Measurements from ENCODE around the gene SIVA1.
"Not testable (repeated sequence)": the region's sequence is repeated elsewhere in the genome, so short reads cannot be mapped to it uniquely, and the experiment has no call there.

SIVA1 gene

DNA sequence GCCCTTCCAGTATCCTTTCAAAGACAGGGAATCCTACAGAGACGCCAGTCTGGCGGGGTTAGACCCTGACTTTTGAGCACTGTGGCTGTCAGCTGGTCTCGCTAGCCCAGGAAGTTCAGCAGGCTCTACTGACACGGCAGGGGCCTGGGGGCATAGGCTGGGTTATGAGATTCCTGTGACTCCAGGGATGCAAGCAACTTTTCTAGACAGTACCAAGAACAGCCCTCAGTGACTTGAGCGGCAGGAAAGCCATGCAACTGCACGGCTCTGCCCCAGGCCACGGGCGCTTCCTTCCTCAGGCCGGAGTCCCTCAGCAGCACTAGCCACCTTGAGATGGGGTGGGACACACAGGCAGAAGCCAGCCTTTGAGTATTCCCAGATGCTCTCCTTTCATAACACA is 5.1 kb upstream of the SIVA1 start:
- H3K4me1 Mint-ChIP-seq (ENCODE audit: low read depth) = no peaks in the 10 kb centered on the region
- peaks cover under 1% of the 10 kb centered on the region for H3K36me3 Mint-ChIP-seq (ENCODE audit: low read depth)
- no peaks in the 10 kb centered on the region for H3K27me3 Mint-ChIP-seq (ENCODE audit: low read depth)
- H3K4me3 Mint-ChIP-seq = no peak overlapping the region
- no peak overlapping the region for H3K27ac Mint-ChIP-seq
- no peaks in the 10 kb centered on the region for H3K9me3 Mint-ChIP-seq
- no peak for DNase-seq (ENCODE audit: low spot score)

DNA sequence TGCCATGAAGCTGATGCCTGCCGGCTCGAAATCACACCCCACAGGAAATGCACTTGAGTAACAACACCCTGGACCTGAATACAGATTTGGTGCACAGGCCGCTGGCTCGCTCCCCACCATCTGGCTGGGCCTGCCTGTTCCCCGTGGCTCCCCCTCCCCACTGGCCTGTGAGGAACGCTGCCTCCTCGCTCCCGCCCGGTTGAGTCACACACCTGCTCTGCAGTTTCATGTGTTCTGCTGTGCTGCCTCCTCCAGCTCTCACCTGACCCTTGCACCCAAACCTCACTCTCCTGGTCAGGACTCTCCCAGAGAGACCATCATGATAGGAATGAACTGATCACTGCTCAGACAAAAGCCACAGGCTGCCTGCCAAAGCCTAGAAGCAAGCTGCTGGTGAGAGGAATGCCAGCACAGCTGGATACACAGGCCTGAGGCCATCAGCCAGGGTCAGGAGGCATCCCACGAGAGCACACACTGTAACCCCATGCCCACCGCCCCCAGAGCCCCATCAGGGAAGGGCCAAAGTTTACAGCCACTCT is 3.8 kb upstream of the SIVA1 start:
- peaks cover 8% of the 10 kb centered on the region for H3K36me3 Mint-ChIP-seq (ENCODE audit: low read depth)
- peaks cover 7% of the 10 kb centered on the region for H3K4me1 Mint-ChIP-seq (ENCODE audit: low read depth)
- no peaks in the 10 kb centered on the region for H3K9me3 Mint-ChIP-seq
- no peak for DNase-seq (ENCODE audit: low spot score)
- no peak overlapping the region for H3K27ac Mint-ChIP-seq
- no peak overlapping the region for H3K4me3 Mint-ChIP-seq
- no peaks in the 10 kb centered on the region for H3K27me3 Mint-ChIP-seq (ENCODE audit: low read depth)

- Mint-ChIP-seq H3K36me3 (ENCODE audit: low read depth) (peaks cover 13% of the 10 kb centered on the region), H3K9me3 (no peaks in the 10 kb centered on the region), H3K4me3 (no peak overlapping the region), H3K27me3 (ENCODE audit: low read depth) (no peaks in the 10 kb centered on the region), H3K4me1 (ENCODE audit: low read depth) (peaks cover 15% of the 10 kb centered on the region), H3K27ac (no peak overlapping the region)
- no peak for DNase-seq (ENCODE audit: low spot score)
Measured at GRCh38 chr14:104750056-104750752, 2.7 kb upstream of the SIVA1 start.

- Mint-ChIP-seq H3K4me1 (ENCODE audit: low read depth) (peaks cover 19% of the 10 kb centered on the region), H3K36me3 (ENCODE audit: low read depth) (peaks cover 15% of the 10 kb centered on the region), H3K4me3 (peak overlapping the region; percentile 38)
- not testable (repeated sequence) for H3K9me3 Mint-ChIP-seq; H3K27ac Mint-ChIP-seq; H3K27me3 Mint-ChIP-seq (ENCODE audit: low read depth); DNase-seq (ENCODE audit: low spot score)
Measured at GRCh38 chr14:104750753-104751057, 2.2 kb upstream of the SIVA1 start.

GRCh38 chr14:104751539-104752422 is 1.2 kb upstream of the SIVA1 start:
- Mint-ChIP-seq H3K4me3 (peak overlapping the region; percentile 94), H3K27ac (peak overlapping the region; percentile 90), H3K27me3 (ENCODE audit: low read depth) (no peaks in the 10 kb centered on the region), H3K4me1 (ENCODE audit: low read depth) (peaks cover 22% of the 10 kb centered on the region), H3K36me3 (ENCODE audit: low read depth) (peaks cover 19% of the 10 kb centered on the region), H3K9me3 (no peaks in the 10 kb centered on the region)
- no peak for DNase-seq (ENCODE audit: low spot score)

DNA sequence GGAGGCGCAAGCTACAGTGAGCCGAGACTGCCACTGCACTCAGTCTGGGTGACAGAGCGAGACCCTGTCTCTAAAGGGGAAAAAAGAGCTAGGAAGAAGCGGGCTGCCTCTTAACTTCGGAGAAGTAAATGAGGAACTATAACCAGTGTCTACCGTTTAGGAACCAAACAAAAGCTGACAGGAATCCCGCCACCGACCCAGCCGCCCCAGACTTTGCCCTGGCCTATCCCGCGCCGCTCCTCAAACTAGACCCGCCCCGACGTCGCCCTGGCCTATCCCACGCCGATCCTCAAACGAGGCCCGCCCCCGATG is 568 bp upstream of the SIVA1 start:
- DNase-seq (ENCODE audit: low spot score) = no peak
- no peaks in the 10 kb centered on the region for H3K9me3 Mint-ChIP-seq

DNA sequence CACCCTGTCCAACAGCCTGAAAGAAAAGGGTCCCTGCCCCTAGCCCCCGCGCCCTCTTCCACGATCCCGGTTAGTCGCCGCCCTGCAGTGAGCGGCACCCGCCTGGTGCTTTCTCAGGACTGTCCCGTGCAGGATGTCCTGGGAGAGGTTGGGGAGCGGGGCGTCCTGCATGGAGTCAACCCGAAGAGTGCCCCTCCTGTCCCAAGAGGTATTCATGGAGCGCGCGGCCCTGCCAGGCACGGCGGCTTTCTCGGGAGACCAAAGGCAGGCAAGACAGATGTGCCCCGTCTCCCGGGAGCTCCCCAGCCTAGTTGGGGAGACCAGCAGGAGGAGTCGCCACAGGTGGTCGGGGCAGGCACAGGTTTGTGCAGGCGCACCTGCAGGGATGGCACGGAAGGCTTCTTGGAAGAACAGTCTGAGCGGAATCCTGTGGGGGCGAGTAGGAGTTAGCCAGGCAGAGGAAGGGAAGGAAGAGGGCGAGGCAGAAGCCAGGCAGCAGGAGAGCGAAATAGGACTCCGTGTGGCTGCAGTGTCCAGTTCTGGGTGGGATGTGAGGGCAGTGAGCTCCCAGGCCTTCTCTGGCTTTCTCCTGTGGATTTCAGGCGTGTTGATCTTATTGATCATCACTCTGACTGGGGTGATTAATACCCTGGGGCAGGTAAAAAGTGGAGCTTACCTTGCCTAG is 723 bp downstream of the SIVA1 start:
- Mint-ChIP-seq H3K4me1 (ENCODE audit: low read depth) (peaks cover 27% of the 10 kb centered on the region), H3K27ac (peak overlapping the region; percentile 89), H3K27me3 (ENCODE audit: low read depth) (no peaks in the 10 kb centered on the region), H3K9me3 (no peaks in the 10 kb centered on the region), H3K36me3 (ENCODE audit: low read depth) (peaks cover 29% of the 10 kb centered on the region), H3K4me3 (peak overlapping the region; percentile 94)
- no peak for DNase-seq (ENCODE audit: low spot score)

More for the DNA sequence above, 568 bp upstream of the SIVA1 start:
- Mint-ChIP-seq H3K4me1 (ENCODE audit: low read depth) (peaks cover 27% of the 10 kb centered on the region), H3K36me3 (ENCODE audit: low read depth) (peaks cover 24% of the 10 kb centered on the region), H3K27me3 (ENCODE audit: low read depth) (no peaks in the 10 kb centered on the region), H3K4me3 (peak overlapping the region; percentile 94), H3K27ac (peak overlapping the region; percentile 90)

GRCh38 chr14:104754213-104754851 is 1.4 kb downstream of the SIVA1 start:
- H3K9me3 Mint-ChIP-seq = no peaks in the 10 kb centered on the region
- peaks cover 34% of the 10 kb centered on the region for H3K36me3 Mint-ChIP-seq (ENCODE audit: low read depth)
- DNase-seq (ENCODE audit: low spot score) = no peak
- H3K27me3 Mint-ChIP-seq (ENCODE audit: low read depth) = no peaks in the 10 kb centered on the region
- peak overlapping the region; percentile 94 for H3K4me3 Mint-ChIP-seq
- peaks cover 27% of the 10 kb centered on the region for H3K4me1 Mint-ChIP-seq (ENCODE audit: low read depth)
- peak overlapping the region; percentile 89 for H3K27ac Mint-ChIP-seq

GRCh38 chr14:104755621-104756020 is 2.7 kb downstream of the SIVA1 start:
- Mint-ChIP-seq H3K4me1 (ENCODE audit: low read depth) (peaks cover 27% of the 10 kb centered on the region), H3K9me3 (no peaks in the 10 kb centered on the region), H3K27me3 (ENCODE audit: low read depth) (no peaks in the 10 kb centered on the region), H3K4me3 (no peak overlapping the region), H3K36me3 (ENCODE audit: low read depth) (peaks cover 37% of the 10 kb centered on the region), H3K27ac (no peak overlapping the region)
- DNase-seq (ENCODE audit: low spot score) = no peak

- Mint-ChIP-seq H3K27ac (peak overlapping the region; percentile 70), H3K4me3 (peak overlapping the region; percentile 7), H3K36me3 (ENCODE audit: low read depth) (peaks cover 38% of the 10 kb centered on the region), H3K27me3 (ENCODE audit: low read depth) (no peaks in the 10 kb centered on the region), H3K9me3 (no peaks in the 10 kb centered on the region), H3K4me1 (ENCODE audit: low read depth) (peaks cover 27% of the 10 kb centered on the region)
- no peak for DNase-seq (ENCODE audit: low spot score)
Measured at GRCh38 chr14:104756477-104757237, 3.7 kb downstream of the SIVA1 start.

DNA sequence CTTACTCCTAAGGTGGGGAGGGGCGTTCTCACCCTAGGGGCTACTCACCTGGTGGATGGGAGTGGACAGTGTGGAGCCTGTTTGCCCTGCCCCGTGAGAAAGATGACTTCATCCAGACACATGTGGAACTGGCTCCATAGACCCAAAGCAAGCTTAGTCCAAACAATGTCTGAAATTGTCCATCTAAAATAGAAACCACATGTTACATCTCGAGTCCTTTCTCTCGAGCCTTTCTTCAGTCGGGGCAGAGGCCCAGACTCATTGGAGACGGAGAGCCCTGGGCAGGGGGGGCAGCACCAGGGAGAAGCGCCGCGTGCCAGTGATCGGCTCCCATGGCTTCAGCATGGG is 4.3 kb downstream of the SIVA1 start:
- Mint-ChIP-seq H3K27ac (peak overlapping the region; percentile 70), H3K4me1 (ENCODE audit: low read depth) (peaks cover 27% of the 10 kb centered on the region), H3K27me3 (ENCODE audit: low read depth) (no peaks in the 10 kb centered on the region), H3K9me3 (no peaks in the 10 kb centered on the region), H3K4me3 (peak overlapping the region; percentile 7), H3K36me3 (ENCODE audit: low read depth) (peaks cover 38% of the 10 kb centered on the region)
- DNase-seq (ENCODE audit: low spot score) = no peak

DNA sequence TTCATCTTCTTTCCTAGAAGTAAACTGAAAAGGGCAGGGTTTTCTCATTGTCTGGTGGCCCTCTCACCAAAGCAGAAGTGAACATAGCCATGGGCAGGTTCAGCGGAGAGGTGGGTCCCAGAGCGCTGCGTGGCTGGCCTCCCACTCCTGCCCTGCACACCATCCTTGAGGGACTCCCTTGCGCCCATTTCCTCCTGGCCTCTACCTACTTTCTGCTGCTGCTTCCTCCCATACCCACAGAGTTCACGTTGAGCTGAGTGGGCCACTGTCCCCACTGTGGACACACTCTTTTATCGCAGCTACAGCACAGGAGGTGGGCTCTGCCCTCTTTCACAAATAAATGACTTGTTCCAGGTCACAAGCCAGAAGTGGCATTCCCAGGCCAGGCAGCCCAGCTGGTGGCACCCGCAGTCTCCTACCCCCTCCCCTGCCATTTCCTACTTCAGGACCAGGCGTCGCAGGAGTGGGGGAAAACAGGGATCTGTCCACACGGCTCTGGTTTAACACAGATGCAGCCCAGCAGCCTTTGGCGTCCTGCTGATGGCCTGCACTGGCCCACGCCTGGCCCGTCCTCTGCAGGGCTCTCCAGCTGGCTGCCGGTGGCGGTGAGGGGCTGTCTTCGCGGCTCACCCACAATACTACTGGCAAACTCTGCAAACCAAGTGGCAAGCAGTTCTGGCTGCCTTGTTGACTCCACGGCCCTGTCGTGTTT is 4.9 kb downstream of the SIVA1 start:
- H3K9me3 Mint-ChIP-seq = no peaks in the 10 kb centered on the region
- H3K36me3 Mint-ChIP-seq (ENCODE audit: low read depth) = peaks cover 38% of the 10 kb centered on the region
- H3K4me1 Mint-ChIP-seq (ENCODE audit: low read depth) = peaks cover 27% of the 10 kb centered on the region
- H3K27me3 Mint-ChIP-seq (ENCODE audit: low read depth) = no peaks in the 10 kb centered on the region
- no peak overlapping the region for H3K27ac Mint-ChIP-seq
- no peak overlapping the region for H3K4me3 Mint-ChIP-seq
- no peak for DNase-seq (ENCODE audit: low spot score)
